SH-SY5Y (cell line): Measurements from ENCODE around the gene HAUS3.

ENCODE experiments used
- GATA2 ChIP-seq: IDR thresholded peaks from 2 replicates; pipeline ENCODE4 v1.6.1; 2011; ENCODE audit warnings: mild to moderate bottlenecking, low read depth, low read length
- GATA3 ChIP-seq: IDR thresholded peaks from 2 replicates; pipeline ENCODE4 v1.6.1; 2011; ENCODE audit warnings: low read depth, mild to moderate bottlenecking, low read length, moderate library complexity

GRCh38 chr4:2248821-2249261 is 6.9 kb upstream of the HAUS3 start:
- no peak for TF ChIP-seq GATA3
- no peak for TF ChIP-seq GATA2
